GM23248 (cell line): ENCODE measurements around the gene NOXA1. TPM values are rescaled to one million over a fixed set of nuclear protein-coding genes. Genes with fewer than 3 reads are reported as not detected.

Source experiments
- DNase-seq: peaks from one replicate; pipeline ENCODE4 v3.0.0-alpha.2; 2015
- H2AFZ ChIP-seq: fragments of 200-600 bp; sonication (generic); 2 replicates; pipeline ENCODE4 v1.6.1; 2016; ENCODE audit warnings: antibody characterized with exemption
- H3F3A ChIP-seq: fragments of 200-600 bp; sonication (generic); 2 replicates; pipeline ENCODE4 v1.6.1; 2016; ENCODE audit warnings: mild to moderate bottlenecking, antibody characterized with exemption, mixed run types; ENCODE audit not compliant: insufficient read depth
- H3K27ac ChIP-seq: fragments of 200-600 bp; sonication (generic); 2 replicates; pipeline ENCODE4 v1.5.1; 2016; ENCODE audit warnings: mild to moderate bottlenecking
- H3K27me3 ChIP-seq: fragments of 200-600 bp; sonication (generic); replicated peaks from 2 replicates; pipeline ENCODE4 v1.6.1; 2016; ENCODE audit warnings: mild to moderate bottlenecking; ENCODE audit not compliant: insufficient read depth
- H3K36me3 ChIP-seq: fragments of 200-600 bp; sonication (generic); 2 replicates; pipeline ENCODE4 v1.6.1; 2016; ENCODE audit warnings: low read depth, mild to moderate bottlenecking
- H3K4me1 ChIP-seq: fragments of 200-600 bp; sonication (generic); 2 replicates; pipeline ENCODE4 v1.6.1; 2016; ENCODE audit warnings: mild to moderate bottlenecking; ENCODE audit not compliant: insufficient read depth
- H3K4me2 ChIP-seq: fragments of 200-600 bp; sonication (generic); one replicate; pipeline ENCODE4 v1.6.1; 2016; ENCODE audit warnings: mild to moderate bottlenecking; ENCODE audit not compliant: unreplicated experiment
- H3K4me3 ChIP-seq: fragments of 200-600 bp; sonication (generic); 2 replicates; pipeline ENCODE4 v1.5.1; 2016; ENCODE audit warnings: mild to moderate bottlenecking
- H3K79me2 ChIP-seq: fragments of 200-600 bp; sonication (generic); 2 replicates; pipeline ENCODE4 v1.6.1; 2016; ENCODE audit warnings: mild to moderate bottlenecking; ENCODE audit not compliant: insufficient read depth
- H3K9ac ChIP-seq: fragments of 200-600 bp; sonication (generic); 2 replicates; pipeline ENCODE4 v1.6.1; 2016; ENCODE audit warnings: mild to moderate bottlenecking
- H3K9me2 ChIP-seq: fragments of 200-600 bp; sonication (generic); 2 replicates; pipeline ENCODE4 v1.6.1; 2016; ENCODE audit warnings: mixed run types, mild to moderate bottlenecking, moderate library complexity; ENCODE audit not compliant: insufficient read depth
- H3K9me3 ChIP-seq: fragments of 200-600 bp; sonication (generic); one replicate; pipeline ENCODE4 v1.6.1; 2017; ENCODE audit warnings: low read depth
- H4K20me1 ChIP-seq: fragments of 200-600 bp; sonication (generic); 2 replicates; pipeline ENCODE4 v1.6.0; 2016; ENCODE audit not compliant: insufficient read depth
- EZH2 ChIP-seq: fragments of 200-600 bp; sonication (generic); IDR thresholded peaks from 2 replicates; pipeline ENCODE4 v1.6.1; 2018; ENCODE audit warnings: antibody characterized with exemption, mild to moderate bottlenecking; ENCODE audit not compliant: insufficient read depth, poor library complexity, severe bottlenecking
- EZH2phosphoT487 ChIP-seq: fragments of 200-600 bp; sonication (generic); IDR thresholded peaks from 2 replicates; pipeline ENCODE4 v1.6.1; 2018; ENCODE audit warnings: antibody characterized with exemption, moderate library complexity, mild to moderate bottlenecking, low read depth; ENCODE audit not compliant: insufficient read depth
- WGBS, 2 experiments: methylation state at CpG; one replicate each; pipeline ENCODE4 v1.1.6; 2015 to 2017; ENCODE audit warnings: low lambda C conversion rate in 2 of 2, low coverage in 1 of 2; ENCODE audit errors: missing lambda C conversion rate in 2 of 2; 5-methylcytosine and 5-hydroxymethylcytosine counted together
- in situ Hi-C: fragments of 300-500 bp; cut with MboI; formaldehyde crosslinking; loops from 2 replicates; pipeline ENCODE4 v1.15.0; 2020
- polyA plus RNA-seq: library from polyadenylated mRNA; unstranded; fragments of >200 nt; fragmentation: Nextera tagmentation; extraction: Ambion mirVana; gene quantifications from 2 replicates; pipeline ENCODE4 v1.2.1, GENCODE V29; 2016
- total RNA-seq: library from RNA; depleted of rRNA; stranded (reverse); fragments of >200 nt; shearing (Covaris generic); gene quantifications from 2 replicates; pipeline ENCODE4 v1.2.3, GENCODE V29; 2014

Gene NOXA1
- total and polyA plus RNA-seq, 2 experiments from 2014 or later = 0.32 to 0.39 TPM

- H3K4me1 ChIP-seq = no peaks in the 10 kb centered on the region
- H3K36me3 ChIP-seq = no peaks in the 10 kb centered on the region
- no peak overlapping the region for H3K4me3 ChIP-seq
- no peak overlapping the region for H2AFZ ChIP-seq
- TF ChIP-seq EZH2phosphoT487 (no peak), EZH2 (no peak)
- H3K9ac ChIP-seq = no peak overlapping the region
- in situ Hi-C loops = no loop called here
- no peaks in the 10 kb centered on the region for H3K9me3 ChIP-seq
- WGBS, 2 experiments = 85 to 86% methylated on average over 33 to 42 of the region's 42 CpGs
- no peaks in the 10 kb centered on the region for H3K79me2 ChIP-seq
- no peak overlapping the region for H3K4me2 ChIP-seq
- H4K20me1 ChIP-seq = no peaks in the 10 kb centered on the region
- no peak for DNase-seq
- no peaks in the 10 kb centered on the region for H3K27me3 ChIP-seq
- H3K9me2 ChIP-seq = no peaks in the 10 kb centered on the region
- H3F3A ChIP-seq = no peaks in the 10 kb centered on the region
- H3K27ac ChIP-seq = no peak overlapping the region
Measured at GRCh38 chr9:137390553-137391410, 32.4 kb upstream of the NOXA1 start.

- DNase-seq = no peak
- Histone ChIP-seq H3K4me2 (no peak overlapping the region), H2AFZ (no peak overlapping the region), H3K27me3 (no peaks in the 10 kb centered on the region), H3K4me1 (no peaks in the 10 kb centered on the region), H3K9me3 (no peaks in the 10 kb centered on the region), H4K20me1 (no peaks in the 10 kb centered on the region), H3K9ac (no peak overlapping the region), H3K36me3 (no peaks in the 10 kb centered on the region), H3K27ac (no peak overlapping the region), H3F3A (no peaks in the 10 kb centered on the region), H3K4me3 (no peak overlapping the region), H3K9me2 (no peaks in the 10 kb centered on the region), H3K79me2 (no peaks in the 10 kb centered on the region)
- WGBS, 2 experiments = 87 to 91% methylated on average over 11 to 22 of the region's 22 CpGs
- TF ChIP-seq EZH2phosphoT487 = no peak
- no peak for TF ChIP-seq EZH2
- in situ Hi-C loops = no loop called here
Measured at GRCh38 chr9:137391411-137391754, 31.8 kb upstream of the NOXA1 start.

- no peaks in the 10 kb centered on the region for H3K27me3 ChIP-seq
- no peak overlapping the region for H3K9ac ChIP-seq
- no peaks in the 10 kb centered on the region for H4K20me1 ChIP-seq
- TF ChIP-seq EZH2 = no peak
- TF ChIP-seq EZH2phosphoT487 = no peak
- in situ Hi-C loops = no loop called here
- WGBS, 2 experiments = 93 to 94% methylated on average over 18 to 23 of the region's 23 CpGs
- H3K4me1 ChIP-seq = no peaks in the 10 kb centered on the region
- no peak overlapping the region for H3K27ac ChIP-seq
- H3K9me2 ChIP-seq = no peaks in the 10 kb centered on the region
- no peaks in the 10 kb centered on the region for H3F3A ChIP-seq
- no peak for DNase-seq
- no peak overlapping the region for H3K4me2 ChIP-seq
- H3K4me3 ChIP-seq = no peak overlapping the region
- no peaks in the 10 kb centered on the region for H3K36me3 ChIP-seq
- no peaks in the 10 kb centered on the region for H3K9me3 ChIP-seq
- no peak overlapping the region for H2AFZ ChIP-seq
- H3K79me2 ChIP-seq = no peaks in the 10 kb centered on the region
Measured at GRCh38 chr9:137392232-137393007, 30.8 kb upstream of the NOXA1 start.

- H3K9me3 ChIP-seq = no peaks in the 10 kb centered on the region
- in situ Hi-C loops = no loop called here
- H3K4me2 ChIP-seq = no peak overlapping the region
- H3K79me2 ChIP-seq = no peaks in the 10 kb centered on the region
- H3K9ac ChIP-seq = no peak overlapping the region
- H3K36me3 ChIP-seq = no peaks in the 10 kb centered on the region
- 94 to 96% methylated on average over 16 to 28 of the region's 28 CpGs for WGBS, 2 experiments
- no peak overlapping the region for H3K4me3 ChIP-seq
- H3K27me3 ChIP-seq = no peaks in the 10 kb centered on the region
- TF ChIP-seq EZH2 (no peak), EZH2phosphoT487 (no peak)
- H2AFZ ChIP-seq = no peak overlapping the region
- H3K9me2 ChIP-seq = no peaks in the 10 kb centered on the region
- DNase-seq = no peak
- H3F3A ChIP-seq = no peaks in the 10 kb centered on the region
- no peaks in the 10 kb centered on the region for H4K20me1 ChIP-seq
- H3K4me1 ChIP-seq = no peaks in the 10 kb centered on the region
- no peak overlapping the region for H3K27ac ChIP-seq
Measured at GRCh38 chr9:137393176-137394150, 29.7 kb upstream of the NOXA1 start.
